NCI-H2196 treated with DMSO at 0.1 percent for 48 hours (cell line): ENCODE results near the gene CANX.
"Not testable (repeated sequence)": the region's sequence is repeated elsewhere in the genome, so short reads cannot be mapped to it uniquely, and the experiment has no call there.

Source experiments
- DNase-seq: peaks from one replicate; lab custom pipeline; 2025; ENCODE audit not compliant: unreplicated experiment; lab: John Stamatoyannopoulos, UW

CANX gene

DNA sequence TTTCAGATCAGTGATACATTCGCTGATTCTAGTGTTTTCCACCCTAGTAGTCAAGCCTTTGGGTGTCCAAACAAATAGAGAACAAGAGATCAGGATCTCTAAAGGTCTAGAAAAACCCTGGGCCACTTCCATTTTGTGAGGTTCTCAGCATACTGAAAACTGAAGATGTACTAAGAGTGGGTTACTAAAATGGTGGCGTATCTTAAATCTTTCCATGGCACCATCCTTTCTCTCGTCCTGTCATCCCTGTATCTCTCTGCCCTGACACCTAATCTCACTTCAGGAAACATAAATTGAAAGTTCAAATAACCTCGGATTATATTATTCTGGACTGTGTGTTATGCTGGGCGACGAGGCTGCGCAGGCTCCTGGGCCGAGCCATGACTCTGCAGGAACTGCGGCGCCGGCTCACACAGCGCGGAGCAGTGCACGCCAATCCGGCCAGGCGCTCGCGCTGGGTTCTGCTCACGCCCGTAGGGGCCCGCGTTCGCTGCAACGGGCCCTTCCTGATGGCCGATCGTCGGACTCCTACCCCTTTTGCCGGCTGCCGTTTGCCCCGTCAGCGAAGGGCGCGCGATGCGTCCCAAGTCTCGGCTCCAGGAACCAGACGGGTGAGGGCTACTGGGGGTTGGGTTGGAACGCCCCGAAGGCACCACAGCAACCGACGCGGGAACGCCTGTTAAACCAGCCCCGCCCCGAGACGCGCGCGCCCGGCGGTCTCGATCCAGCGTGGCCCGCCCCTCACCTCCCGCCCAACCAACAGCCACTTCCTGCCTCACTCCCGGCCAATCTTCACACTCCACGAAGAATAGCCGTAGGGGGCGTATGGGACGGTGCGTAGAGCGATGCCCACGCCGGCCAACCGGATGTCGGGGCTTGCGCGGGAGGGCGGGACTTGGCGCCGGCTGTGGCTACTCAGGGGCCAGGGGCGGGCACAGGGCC lies 503 bp upstream of the CANX start:
- DNase-seq, result peak; percentile 98

DNA sequence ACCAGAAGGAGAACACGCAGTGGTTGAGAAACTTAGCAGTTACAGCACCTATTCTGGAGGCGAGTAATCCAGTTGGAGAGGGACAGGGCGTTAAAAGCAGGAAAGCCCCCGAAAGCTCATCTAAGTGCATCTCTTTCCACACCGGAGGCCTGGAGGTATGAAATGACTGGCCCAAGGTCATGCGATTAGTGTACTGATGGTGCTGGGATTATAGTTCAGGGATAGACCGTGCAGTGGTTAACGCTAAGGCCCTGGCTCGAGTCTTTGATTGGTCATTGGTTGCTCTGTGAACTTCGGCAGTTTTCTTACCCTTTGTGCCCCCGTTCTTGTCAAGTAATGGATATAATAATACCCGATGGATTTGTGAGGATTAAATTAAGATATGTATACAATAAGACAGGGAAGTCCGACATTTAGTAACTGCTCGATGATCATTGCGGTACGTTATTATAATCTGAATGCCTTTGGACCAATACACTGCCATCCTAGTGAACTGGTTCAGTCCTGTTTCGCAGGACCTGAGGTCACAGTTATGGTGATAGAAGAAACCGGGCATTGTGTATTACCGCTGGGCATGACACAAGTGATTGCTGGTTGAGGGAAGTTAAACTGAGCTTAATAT lies 960 bp downstream of the CANX start:
- DNase-seq, result no peak

DNA sequence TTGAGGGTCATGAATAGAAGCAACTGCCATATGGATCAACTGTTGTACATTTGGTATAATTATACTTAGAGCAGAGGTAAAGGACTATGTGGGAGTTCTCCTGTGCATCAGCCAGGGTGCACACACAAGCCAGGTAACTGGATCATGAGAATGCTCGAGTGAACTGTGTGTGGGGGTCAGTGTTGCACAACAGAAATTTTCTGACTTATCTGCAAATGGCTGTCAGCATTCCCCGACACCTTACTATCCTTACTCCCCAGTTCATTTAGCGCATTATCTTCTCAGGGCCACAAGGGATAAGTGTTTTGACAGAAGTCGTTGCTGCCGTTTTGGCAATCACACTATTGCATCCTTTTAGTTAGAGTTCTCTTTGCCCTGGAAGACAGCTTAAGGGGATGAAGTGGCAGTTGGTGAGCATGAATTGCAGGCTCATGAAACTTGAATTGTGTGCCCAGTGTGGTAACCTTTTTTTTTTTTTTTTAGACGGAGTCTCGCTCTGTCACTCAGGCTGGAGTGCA lies 1.7 kb downstream of the CANX start:
- DNase-seq, result no peak

DNA sequence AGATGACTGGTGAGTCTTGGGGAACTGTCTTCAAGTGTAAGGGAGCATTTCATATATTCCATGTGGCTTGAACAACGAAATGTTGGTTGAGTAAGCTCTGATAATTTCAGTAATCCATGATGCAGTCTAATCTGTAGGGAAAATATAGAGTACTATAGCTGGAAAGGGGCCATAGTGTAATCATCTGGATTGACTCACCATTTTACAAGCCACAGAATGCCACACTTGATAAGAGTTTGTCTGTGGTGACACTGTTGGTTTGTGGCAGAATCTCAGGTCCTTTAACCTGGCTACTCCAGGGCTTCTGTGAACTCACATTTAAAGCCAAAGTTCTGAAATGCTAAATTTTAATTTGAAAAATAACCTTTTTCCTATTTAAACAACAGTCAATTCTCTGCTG lies 17.5 kb downstream of the CANX start:
- no peak for DNase-seq

DNA sequence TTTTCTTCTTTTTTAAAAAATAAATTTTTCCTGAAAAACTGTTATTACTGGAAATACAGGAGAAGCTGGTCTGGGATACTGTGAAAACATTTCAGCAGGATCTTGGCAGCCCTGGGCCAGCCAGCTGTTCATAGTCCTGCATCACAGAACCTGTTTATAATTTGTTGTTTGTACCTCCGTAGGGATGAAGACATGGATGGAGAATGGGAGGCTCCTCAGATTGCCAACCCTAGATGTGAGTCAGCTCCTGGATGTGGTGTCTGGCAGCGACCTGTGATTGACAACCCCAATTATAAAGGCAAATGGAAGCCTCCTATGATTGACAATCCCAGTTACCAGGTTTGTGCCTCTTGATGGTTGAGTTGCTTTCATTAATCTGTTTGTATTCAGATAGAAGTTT lies 21.5 kb downstream of the CANX start:
- no peak for DNase-seq

DNA sequence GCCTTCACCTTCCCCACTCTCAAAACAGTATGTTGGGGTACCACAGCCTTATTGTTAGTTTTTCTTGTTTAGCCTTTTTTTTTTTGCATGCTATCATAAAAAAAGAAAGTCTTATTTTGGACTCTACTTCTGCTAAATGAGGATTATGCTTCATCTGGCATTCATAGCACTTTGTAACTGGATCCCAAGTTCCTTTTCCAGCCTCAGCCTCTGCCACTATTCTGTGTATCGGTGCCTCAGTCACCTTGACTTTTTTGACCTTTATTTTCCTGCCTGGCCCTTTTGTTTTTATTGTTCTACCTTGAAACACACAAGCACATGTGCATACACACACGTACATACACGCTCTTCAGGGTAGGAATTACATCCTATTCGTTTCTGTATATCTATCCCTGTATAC lies 25.4 kb downstream of the CANX start:
- no peak for DNase-seq

DNA sequence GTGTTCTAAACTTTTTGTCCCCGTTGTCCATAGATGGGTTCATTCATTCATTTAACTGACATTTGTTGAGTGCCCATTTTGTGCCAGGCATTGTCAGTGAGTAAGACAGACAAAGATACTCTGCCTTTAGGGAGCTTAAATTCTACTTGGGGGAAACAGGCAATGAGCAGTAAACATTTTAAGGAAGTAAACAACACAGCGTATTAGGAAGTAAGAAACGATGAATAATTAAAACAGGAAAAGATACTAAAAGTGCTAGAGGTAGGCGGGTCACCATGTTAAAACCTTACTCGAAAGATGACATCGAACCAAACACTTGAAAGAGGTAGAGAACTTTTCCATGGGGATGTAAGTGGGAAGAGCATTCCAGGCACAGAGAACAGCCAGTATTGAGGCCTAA lies 28.3 kb downstream of the CANX start:
- no peak for DNase-seq

DNA sequence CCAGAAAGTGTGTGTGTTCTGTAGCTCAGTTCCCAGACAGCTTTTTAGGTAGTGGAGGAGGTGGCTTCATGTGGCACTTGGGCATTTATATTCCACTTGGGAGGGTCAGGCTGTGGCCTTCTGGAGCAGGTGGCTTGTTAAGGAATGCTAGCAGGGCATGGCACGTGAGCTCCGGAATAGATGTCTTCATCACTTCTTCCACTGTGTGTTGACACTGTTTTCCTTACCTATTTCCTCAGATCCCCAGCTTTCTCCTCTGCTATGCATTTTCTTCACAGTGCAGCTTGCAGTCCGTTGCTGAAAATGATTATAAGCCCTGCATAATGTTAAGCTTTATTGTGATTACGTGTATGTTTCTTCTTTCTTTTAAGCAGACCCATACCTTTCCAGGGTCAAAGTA lies 30.5 kb downstream of the CANX start:
- DNase-seq, result no peak

DNA sequence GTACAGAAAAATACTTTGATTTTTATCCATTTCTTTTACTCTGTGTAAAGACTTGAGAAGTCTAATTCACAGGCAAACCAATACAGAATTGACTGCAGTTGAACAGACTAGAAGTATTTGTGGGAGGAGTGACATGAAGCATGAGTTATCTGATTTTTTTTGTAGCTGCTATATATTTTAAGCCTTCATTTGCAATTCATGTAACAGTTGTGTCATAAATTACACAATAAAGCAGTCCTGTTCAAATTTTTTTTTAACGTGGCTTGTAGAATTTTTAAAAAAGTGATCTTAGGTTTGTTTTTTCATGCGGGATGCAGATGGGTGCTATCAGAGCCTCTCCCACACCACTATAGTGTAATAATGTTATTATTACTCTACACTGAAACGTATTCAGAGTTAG lies 31.0 kb downstream of the CANX start:
- DNase-seq, result no peak

DNA sequence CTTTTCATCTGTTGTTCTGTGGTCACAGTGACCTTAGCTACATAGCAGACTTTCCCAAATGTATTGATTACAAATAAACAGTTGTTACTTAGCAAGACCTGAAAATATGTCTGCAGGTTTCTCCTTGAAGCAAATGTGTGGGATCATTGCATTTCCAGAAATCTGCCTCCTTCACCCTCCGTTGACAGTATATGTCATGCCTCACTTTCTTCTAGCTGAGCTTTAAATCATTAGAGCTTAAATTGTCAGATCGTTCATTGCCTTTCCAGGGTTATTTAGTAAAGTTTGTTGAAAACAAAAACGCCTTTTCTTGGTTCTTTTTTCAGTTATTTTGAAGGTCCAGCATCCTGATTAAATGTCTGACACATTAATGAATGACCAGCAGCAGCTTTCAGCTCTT lies 31.6 kb downstream of the CANX start:
- DNase-seq, result no peak

DNA sequence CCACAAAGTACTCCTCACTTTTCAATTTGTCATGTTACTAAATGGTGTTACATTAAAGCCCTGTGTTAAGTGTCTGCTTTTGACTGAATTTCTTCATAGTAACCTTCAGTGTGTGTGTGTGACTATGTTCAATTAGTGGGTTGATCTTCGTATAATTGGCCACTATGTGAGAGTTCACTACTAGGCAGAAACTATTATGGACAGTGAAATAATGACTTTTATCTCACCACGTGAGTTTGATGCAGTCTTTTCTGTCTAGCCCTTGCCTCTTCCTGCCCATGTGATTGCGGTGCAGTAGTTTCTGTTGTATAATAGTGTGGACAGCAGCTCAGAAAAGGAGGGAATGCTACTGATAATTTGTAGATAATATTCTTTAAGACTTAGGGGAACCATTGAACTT lies 32.1 kb downstream of the CANX start:
- DNase-seq, result no peak

DNA sequence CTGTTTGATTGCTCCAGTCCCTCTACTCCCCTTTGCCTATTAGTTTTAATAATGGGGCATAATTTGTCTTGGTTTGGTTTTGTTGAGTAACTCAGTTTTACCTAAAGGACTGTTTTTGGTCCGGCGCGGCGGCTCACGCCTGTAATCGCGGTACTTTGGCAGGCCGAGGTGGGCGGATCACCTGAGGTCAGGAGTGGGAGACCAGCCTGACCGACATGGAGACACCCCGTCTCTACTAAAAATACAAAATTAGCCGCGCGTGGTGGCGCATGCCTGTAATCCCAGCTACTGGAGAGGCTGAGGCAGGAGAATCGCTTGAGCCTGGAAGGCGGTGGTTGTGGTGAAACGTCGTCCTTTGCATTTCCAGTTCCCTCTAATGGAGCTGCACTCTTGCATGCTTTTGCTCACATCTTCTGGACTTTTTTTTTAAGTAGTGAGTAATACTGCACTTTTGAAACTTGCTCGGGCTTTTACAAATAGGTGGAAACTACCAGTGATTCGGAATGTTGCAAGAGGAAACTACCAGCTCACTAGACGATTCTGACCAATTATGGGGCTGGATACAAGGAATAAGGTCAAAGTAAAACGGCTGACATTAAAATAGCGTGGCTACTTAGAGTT lies 33.1 kb downstream of the CANX start:
- no peak for DNase-seq

DNA sequence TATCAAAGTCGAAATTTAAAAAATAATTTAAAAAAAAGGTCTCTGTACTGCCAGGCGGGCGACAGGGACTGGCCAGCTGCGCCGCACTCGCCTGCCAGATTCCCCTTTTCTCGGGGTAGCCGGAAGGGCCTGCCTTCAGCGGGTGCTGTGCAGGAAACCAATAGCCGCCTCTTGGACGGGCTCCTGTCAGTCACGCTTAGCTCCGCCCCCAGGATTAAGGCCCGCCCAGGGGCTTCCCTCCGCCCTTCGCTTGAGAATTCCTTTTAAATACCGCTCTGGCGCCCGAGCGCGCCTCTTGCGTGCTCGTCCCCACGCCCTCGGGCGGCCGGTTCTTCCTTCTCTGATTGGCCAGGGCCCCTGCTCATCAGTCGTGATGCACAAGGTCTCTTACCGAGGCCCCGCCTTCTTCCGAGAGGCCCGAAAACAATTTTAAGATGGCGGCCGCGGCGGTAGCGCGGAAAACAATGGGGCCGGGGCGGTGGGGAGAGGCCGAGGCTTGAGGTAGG lies 33.7 kb downstream of the CANX start, which contains the start of gene MAML1:
Gene MAML1 (plus strand): TSS at position 411 of the 506 bp plus-strand sequence. CDS start 291 bp downstream, outside the sequence.
- DNase-seq, result peak; percentile 96

DNA sequence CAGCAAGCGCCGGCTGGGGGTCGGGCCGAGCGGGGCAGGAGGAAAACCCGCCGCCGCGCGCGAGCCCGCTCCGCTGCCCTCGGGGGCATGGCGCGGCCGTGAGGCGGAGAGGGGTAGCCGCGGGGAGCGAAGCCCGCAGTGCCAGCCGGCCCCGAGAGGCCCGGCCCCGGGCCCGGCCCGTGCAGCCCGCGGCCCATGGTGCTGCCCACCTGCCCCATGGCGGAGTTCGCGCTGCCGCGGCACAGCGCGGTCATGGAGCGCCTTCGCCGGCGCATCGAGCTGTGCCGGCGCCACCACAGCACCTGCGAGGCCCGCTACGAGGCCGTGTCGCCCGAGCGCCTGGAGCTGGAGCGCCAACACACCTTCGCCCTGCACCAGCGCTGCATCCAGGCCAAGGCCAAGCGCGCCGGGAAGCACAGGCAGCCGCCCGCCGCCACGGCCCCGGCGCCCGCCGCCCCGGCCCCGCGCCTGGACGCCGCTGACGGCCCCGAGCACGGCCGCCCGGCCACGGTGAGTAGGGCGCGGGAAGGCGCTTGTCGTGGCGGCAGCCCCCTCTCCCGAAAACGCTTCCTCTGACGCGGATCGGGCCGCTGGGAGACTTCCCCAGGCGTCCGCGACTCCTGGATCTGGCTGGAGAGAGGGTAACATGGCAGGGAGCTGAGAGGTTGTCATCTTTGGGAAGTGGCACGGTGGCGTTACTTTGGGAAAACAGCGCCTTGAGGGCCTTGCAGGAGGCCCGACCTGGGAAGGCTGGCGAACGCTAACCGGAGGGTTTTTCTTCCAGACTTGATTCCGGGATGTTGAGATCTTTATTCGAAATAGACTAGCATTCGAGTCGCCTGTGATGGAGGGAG lies 34.4 kb downstream of the CANX start:
- DNase-seq, result no peak

DNA sequence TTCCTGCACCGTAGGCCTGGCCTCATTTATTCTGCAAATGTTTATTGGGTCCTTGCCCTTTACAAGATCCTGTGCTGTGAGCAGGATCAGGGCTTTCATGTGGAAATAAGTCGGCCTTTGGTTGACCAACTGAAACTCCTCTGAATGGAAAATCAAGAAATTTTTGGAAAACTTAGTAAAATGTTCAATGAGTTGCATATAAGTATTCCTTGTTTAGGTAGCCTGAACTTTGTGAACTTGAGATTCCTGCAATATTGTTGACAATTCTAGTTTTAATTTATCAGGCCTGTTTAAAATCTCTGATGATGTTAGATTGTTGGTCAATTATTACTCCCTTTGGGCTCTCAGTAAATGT lies 35.0 kb downstream of the CANX start:
- DNase-seq, result no peak

DNA sequence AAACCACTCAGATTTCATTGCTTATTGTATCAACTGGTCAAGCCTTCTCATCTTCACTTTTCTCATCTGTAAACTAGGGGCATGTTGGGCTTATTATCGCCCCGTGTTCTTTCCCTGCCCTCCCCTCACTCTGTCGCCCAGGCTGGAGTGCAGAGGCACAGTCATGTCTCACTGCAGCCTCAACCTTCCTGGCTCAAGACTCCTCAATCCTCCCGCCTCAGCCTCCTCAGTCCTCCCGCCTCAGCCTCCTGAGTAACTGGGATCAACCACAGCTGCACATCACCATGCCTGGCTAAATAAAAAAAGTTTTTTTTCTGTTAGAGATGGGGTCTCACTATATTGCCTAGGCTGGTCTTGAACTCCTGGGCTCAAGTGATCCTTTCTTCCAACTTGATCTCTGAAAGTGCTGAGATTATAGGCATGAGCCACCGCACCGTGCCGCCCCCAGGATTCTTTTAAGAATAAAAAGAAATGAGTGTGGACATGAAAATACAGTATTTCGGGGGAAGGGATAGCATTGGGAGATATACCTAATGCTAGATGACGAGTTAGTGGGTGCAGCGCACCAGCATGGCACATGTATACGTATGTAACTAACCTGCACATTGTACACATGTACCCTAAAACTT lies 35.9 kb downstream of the CANX start:
- no peak for DNase-seq

DNA sequence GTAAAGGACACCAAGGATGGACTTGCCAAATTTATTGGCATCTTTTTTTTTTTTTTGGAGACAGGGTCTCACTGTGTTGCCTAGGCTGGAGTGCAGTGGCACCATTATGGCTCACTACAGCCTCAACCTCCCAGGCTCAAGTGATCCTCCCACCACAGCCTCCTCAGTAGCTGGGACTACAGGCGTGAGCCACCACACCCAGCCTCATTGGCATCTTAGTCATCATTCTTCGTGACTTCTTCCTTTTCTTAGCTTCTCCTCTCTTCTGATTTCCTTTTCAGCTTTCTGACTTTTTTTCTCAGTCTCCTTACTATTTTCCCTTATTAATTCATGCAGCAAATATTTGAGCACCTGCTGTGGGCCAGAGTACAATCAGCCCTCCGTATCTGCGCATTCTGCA lies 40.0 kb downstream of the CANX start:
- no peak for DNase-seq

DNA sequence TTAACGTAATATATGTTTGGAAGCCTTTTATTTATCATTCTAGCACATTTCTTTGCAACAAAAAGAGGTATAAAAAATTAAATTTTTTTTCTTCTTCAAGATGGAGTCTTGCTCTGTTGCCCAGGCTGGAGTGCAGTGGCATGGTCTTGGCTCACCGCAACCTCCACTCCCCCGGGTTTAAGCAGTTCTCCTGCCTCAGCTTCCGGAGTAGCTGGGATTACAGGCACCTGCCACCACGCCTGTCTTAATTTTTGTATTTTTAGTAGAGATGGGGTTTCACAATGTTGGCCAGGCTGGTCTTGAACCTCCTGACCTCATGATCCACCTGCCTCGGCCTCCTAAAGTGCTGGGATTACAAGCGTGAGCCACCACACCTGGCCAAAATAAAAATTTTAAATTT lies 45.3 kb downstream of the CANX start:
- DNase-seq, result not testable (repeated sequence)

DNA sequence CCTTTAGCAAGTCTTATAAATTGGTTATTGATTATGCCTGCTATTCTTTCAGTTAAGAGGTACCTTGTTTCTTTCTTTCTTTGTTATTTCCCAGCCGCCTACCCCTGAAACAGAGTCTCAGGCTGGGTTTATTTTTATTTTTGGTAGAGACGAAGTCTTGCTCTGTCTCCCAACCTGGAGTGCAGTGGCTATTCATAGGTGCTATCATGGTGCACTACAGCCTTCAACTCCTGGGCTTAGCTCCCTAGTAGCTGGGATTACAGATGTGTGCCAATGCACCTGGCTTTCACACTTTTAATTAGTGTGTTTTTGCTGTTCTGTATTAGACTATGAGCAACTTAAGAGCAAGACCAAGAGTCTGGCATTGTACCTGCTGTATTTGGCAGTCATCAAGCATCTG lies 48.1 kb downstream of the CANX start:
- no peak for DNase-seq

DNA sequence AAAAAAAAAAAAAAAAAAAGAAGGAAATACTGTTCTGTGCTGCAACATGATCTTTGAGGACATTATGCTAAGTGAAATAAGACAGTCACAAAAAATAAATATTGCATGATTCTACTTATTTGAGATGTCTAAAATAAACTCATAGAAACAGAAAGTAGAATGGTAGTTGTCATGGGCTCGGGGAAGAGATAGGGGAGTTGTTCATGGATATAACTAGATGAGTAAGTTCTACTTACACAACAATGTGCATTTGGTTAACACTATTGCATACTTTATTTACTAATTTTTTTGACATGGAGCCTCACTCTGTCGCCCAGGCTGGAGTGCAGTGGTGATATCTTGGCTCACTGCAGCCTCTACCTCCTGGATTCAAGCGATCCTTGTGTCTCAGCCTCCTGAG lies 49.0 kb downstream of the CANX start:
- DNase-seq, result no peak
